C4-2B (cell line): Measurements from ENCODE around the gene VSTM2L.

Experiments
- H3K27ac ChIP-seq: fragments of 450-650 bp; 2 replicates; pipeline ENCODE4 v1.5.1; 2017
- ZFX ChIP-seq: fragments of 450-650 bp; IDR thresholded peaks from 2 replicates; pipeline ENCODE4 v1.6.1; 2017
- TF ChIP-seq, protein P1 (sequence below): fragments of 450-650 bp; conservative IDR thresholded peaks from 2 replicates; pipeline ENCODE4 v1.5.1; 2017; ENCODE audit warnings: mild to moderate bottlenecking

Gene VSTM2L

DNA sequence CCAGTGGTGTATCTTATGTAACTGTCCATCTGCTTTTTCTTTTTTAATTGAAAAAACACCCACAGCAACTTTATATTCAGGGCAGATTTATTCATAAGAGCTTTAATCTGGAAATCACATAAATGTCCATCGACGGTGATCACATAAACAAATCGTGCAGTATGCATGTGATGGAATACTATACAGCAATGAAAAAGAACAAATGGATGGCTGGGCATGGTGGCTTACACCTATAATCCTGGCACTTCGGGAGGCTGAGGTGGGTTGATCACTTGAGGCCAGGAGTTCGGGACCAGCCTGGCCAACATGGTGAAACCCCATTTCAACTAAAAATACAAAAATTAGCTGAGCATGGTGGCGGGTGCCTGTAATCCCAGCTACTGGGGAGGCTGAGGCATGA is 39.1 kb downstream of the VSTM2L start:
- H3K27ac ChIP-seq: no peak overlapping the region
- TF ChIP-seq ZFX: no peak
- TF ChIP-seq, protein P1, sequence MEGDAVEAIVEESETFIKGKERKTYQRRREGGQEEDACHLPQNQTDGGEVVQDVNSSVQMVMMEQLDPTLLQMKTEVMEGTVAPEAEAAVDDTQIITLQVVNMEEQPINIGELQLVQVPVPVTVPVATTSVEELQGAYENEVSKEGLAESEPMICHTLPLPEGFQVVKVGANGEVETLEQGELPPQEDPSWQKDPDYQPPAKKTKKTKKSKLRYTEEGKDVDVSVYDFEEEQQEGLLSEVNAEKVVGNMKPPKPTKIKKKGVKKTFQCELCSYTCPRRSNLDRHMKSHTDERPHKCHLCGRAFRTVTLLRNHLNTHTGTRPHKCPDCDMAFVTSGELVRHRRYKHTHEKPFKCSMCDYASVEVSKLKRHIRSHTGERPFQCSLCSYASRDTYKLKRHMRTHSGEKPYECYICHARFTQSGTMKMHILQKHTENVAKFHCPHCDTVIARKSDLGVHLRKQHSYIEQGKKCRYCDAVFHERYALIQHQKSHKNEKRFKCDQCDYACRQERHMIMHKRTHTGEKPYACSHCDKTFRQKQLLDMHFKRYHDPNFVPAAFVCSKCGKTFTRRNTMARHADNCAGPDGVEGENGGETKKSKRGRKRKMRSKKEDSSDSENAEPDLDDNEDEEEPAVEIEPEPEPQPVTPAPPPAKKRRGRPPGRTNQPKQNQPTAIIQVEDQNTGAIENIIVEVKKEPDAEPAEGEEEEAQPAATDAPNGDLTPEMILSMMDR: no peak

DNA sequence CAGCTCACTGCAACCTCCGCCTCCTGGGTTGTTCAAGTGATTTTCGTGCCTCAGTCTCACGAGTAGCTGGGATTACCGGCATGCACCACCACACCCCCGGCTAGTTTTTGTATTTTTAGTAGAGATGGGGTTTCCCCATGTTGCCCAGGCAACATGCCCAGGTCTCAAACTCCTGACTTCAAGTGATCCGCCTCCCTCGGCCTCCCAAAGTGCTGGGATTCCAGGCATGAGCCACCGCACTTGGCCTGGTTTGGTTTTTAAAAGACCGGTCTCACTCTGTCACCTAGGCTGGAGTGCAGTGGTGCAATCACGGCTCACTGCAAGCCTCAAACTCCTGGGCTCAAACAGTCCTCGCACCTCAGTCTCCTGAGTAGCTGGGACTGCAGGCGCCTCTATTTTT is 40.1 kb downstream of the VSTM2L start:
- TF ChIP-seq ZFX: no peak
- TF ChIP-seq, protein P1: no peak
- no peak overlapping the region for H3K27ac ChIP-seq

DNA sequence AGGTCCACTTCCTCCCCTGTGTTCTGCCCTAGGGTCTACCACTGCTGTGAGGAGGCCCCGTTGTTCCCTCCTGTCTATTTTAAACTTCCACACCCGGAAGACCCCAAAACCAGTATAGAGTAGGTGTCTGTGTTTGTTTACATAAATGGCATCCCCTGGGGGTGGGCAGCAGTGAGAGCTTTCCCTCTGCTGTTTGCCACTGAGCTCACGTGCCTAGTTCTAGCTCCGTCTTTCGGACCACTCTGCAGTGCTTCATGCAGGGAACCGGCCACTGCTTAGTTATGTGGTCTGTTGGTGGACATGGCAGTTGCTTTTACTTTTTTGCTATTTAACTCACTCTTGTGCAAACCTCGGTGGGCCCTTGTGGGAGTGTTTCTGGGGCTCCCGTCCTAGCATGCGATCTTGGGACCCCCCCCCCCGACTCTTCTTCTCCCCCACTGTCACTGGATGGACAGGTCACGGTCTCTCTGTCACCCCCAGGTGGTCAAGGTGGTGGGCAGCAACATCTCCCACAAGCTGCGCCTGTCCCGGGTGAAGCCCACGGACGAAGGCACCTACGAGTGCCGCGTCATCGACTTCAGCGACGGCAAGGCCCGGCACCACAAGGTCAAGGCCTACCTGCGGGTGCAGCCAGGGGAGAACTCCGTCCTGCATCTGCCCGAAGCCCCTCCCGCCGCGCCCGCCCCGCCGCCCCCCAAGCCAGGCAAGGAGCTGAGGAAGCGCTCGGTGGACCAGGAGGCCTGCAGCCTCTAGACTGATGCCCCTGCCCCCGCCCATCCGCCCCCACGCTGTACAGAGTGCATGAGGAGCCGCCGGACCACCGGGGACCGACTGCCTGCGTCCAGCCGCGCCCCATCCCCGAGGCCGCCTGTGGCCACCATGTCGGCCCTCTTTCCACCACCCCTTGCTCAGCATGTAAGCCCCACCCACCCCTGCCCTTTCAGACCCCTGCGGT is 40.9 kb downstream of the VSTM2L start:
- TF ChIP-seq, protein P1: no peak
- TF ChIP-seq ZFX: no peak
- no peak overlapping the region for H3K27ac ChIP-seq

DNA sequence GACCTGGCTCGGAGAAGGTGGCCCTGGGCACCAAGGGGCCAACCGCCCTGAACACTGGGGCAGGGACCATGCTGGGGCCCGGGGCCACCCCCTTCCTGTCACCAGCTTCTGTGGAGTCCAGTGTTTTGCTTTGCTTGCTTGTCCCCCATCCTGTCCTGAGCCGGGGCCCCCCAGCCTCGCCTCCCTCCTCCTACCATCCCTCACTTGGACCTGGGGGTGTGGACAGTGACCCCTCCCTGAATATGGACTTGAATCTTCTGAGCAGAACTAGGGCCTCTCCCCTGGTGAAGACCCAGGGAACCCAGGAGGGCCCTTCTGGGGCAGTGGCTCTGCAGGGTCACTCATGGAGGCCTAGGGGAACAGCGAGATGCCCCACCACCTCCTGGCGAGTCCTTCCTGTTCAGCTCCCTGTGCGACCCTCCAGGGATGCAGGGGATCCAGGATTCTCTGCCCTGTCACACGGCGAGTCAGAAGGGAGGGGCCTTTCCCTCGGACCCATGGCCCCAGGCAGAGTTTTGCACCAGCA is 41.6 kb downstream of the VSTM2L start:
- TF ChIP-seq, protein P1: no peak
- TF ChIP-seq ZFX: no peak
- H3K27ac ChIP-seq: no peak overlapping the region; the same call in 1 of the 2 replicates

- no peak overlapping the region; the same call in 1 of the 2 replicates for H3K27ac ChIP-seq
Measured at GRCh38 chr20:37945091-37945547, 42.2 kb downstream of the VSTM2L start.

GRCh38 chr20:37946946-37947345 is 44.0 kb downstream of the VSTM2L start:
- TF ChIP-seq ZFX: no peak
- TF ChIP-seq, protein P1: no peak
- no peak overlapping the region for H3K27ac ChIP-seq

More at GRCh38 chr20:37945091-37945547, 42.2 kb downstream of the VSTM2L start:
- TF ChIP-seq, protein P1: no peak

DNA sequence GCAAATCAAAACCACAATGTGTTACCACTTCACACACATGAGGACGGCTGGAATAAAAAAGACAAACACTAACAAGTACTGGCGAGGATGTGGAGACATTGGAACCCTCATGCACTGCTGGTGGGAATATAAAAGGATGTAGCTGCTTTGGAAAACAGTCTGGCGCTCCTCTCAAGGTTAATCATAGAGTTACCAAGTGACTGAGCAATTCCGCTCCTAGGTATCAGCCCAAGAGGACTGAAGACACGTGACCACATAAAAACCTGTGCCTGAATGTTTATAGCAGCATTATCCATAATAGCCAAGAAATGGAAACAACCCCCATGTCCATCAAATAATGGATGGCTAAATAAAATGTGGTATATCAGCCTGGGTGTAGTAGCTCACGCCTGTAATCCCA is 45.0 kb downstream of the VSTM2L start:
- TF ChIP-seq ZFX: no peak
- TF ChIP-seq, protein P1: no peak
- H3K27ac ChIP-seq: no peak overlapping the region
